DOHH2 (cell line): ENCODE results near the gene RNF212.

Experiments
- H3F3A ChIP-seq: fragments of 200-600 bp; sonication (generic), shearing (Covaris generic); 2 replicates; pipeline ENCODE4 v1.6.0; 2016; ENCODE audit warnings: antibody characterized with exemption, mild to moderate bottlenecking; ENCODE audit not compliant: control insufficient read depth, insufficient read depth
- H3K27ac ChIP-seq: fragments of 200-600 bp; sonication (generic); 2 replicates; pipeline ENCODE4 v1.5.1; 2014; ENCODE audit warnings: low read depth, mild to moderate bottlenecking, low read length, moderate library complexity
- H3K27me3 ChIP-seq: fragments of 200-600 bp; sonication (generic); 2 replicates; pipeline ENCODE4 v1.6.1; 2014; ENCODE audit warnings: mild to moderate bottlenecking, low read length, mixed read lengths; ENCODE audit not compliant: control insufficient read depth
- H3K36me3 ChIP-seq: fragments of 200-600 bp; sonication (generic); 2 replicates; pipeline ENCODE4 v1.6.1; 2014; ENCODE audit warnings: mild to moderate bottlenecking, low read length, moderate library complexity, mixed read lengths; ENCODE audit not compliant: control insufficient read depth
- H3K4me1 ChIP-seq: fragments of 200-600 bp; sonication (generic); 2 replicates; pipeline ENCODE4 v1.6.1; 2014; ENCODE audit warnings: mild to moderate bottlenecking, low read length, mixed read lengths; ENCODE audit not compliant: control insufficient read depth
- H3K4me2 ChIP-seq: fragments of 200-600 bp; sonication (generic); 2 replicates; pipeline ENCODE4 v1.6.0; 2014; ENCODE audit warnings: mild to moderate bottlenecking, low read length, moderate library complexity
- H3K4me3 ChIP-seq: fragments of 200-600 bp; sonication (generic); 2 replicates; pipeline ENCODE4 v1.5.1; 2014; ENCODE audit warnings: mild to moderate bottlenecking, low read length, mixed read lengths
- H3K79me2 ChIP-seq: fragments of 200-600 bp; sonication (generic); 2 replicates; pipeline ENCODE4 v1.6.1; 2014; ENCODE audit warnings: mild to moderate bottlenecking, low read length, mixed read lengths; ENCODE audit not compliant: control insufficient read depth
- H3K9me2 ChIP-seq: fragments of 200-600 bp; sonication (generic); replicated peaks from 2 replicates; pipeline ENCODE4 v1.6.1; 2014; ENCODE audit warnings: mild to moderate bottlenecking, low read length, mixed read lengths; ENCODE audit not compliant: control insufficient read depth
- H3K9me3 ChIP-seq: fragments of 200-600 bp; sonication (generic); 2 replicates; pipeline ENCODE4 v1.6.1; 2014; ENCODE audit warnings: antibody characterized with exemption, low read length, mixed read lengths; ENCODE audit not compliant: control insufficient read depth, insufficient read depth
- H4K20me1 ChIP-seq: fragments of 200-600 bp; sonication (generic); 2 replicates; pipeline ENCODE4 v1.6.0; 2014; ENCODE audit warnings: low read depth, mild to moderate bottlenecking, antibody characterized with exemption, low read length, moderate library complexity; ENCODE audit not compliant: control insufficient read depth, insufficient read depth
- CTCF ChIP-seq: fragments of 200-600 bp; sonication (generic); IDR thresholded peaks from one replicate; pipeline ENCODE4 v1.5.1; 2014; ENCODE audit warnings: antibody characterized with exemption, mild to moderate bottlenecking, low read depth, low read length; ENCODE audit not compliant: poor library complexity, severe bottlenecking
- EZH2phosphoT487 ChIP-seq: fragments of 200-600 bp; sonication (generic); IDR thresholded peaks from 2 replicates; pipeline ENCODE4 v1.6.1; 2017; ENCODE audit warnings: borderline replicate concordance, mild to moderate bottlenecking, antibody characterized with exemption, low read length, moderate library complexity, mixed read lengths

The RNF212 gene

GRCh38 chr4:1097553-1097952 is 15.8 kb downstream of the RNF212 start:
- no peaks in the 10 kb centered on the region for H4K20me1 ChIP-seq
- H3K4me2 ChIP-seq: no peak overlapping the region
- H3K27ac ChIP-seq: no peak overlapping the region
- no peaks in the 10 kb centered on the region for H3K36me3 ChIP-seq
- no peak overlapping the region for H3K4me3 ChIP-seq
- H3K9me3 ChIP-seq: no peaks in the 10 kb centered on the region
- TF ChIP-seq CTCF: no peak
- no peaks in the 10 kb centered on the region for H3K4me1 ChIP-seq
- no peaks in the 10 kb centered on the region for H3K79me2 ChIP-seq
- H3F3A ChIP-seq: no peaks in the 10 kb centered on the region
- H3K27me3 ChIP-seq: no peaks in the 10 kb centered on the region
- H3K9me2 ChIP-seq: no peaks in the 10 kb centered on the region

- Histone ChIP-seq H4K20me1 (no peaks in the 10 kb centered on the region), H3K27me3 (no peaks in the 10 kb centered on the region), H3K36me3 (no peaks in the 10 kb centered on the region), H3F3A (no peaks in the 10 kb centered on the region), H3K9me3 (no peaks in the 10 kb centered on the region), H3K4me2 (no peak overlapping the region), H3K79me2 (no peaks in the 10 kb centered on the region), H3K27ac (no peak overlapping the region), H3K9me2 (no peaks in the 10 kb centered on the region), H3K4me3 (no peak overlapping the region), H3K4me1 (no peaks in the 10 kb centered on the region)
- no peak for TF ChIP-seq CTCF
- no peak for TF ChIP-seq EZH2phosphoT487
Measured at GRCh38 chr4:1096841-1097240, 16.5 kb downstream of the RNF212 start.

GRCh38 chr4:1094336-1094690 is 19.1 kb downstream of the RNF212 start:
- Histone ChIP-seq H3K9me2 (no peaks in the 10 kb centered on the region), H3K4me3 (no peak overlapping the region), H3K36me3 (no peaks in the 10 kb centered on the region), H3K9me3 (peaks cover 6% of the 10 kb centered on the region; the same call in 1 of the 2 replicates), H3K79me2 (no peaks in the 10 kb centered on the region), H3K27ac (no peak overlapping the region), H4K20me1 (no peaks in the 10 kb centered on the region), H3K4me1 (no peaks in the 10 kb centered on the region), H3F3A (no peaks in the 10 kb centered on the region), H3K4me2 (no peak overlapping the region), H3K27me3 (no peaks in the 10 kb centered on the region)
- TF ChIP-seq EZH2phosphoT487 (no peak), CTCF (no peak)
